ENCODE measurements around the gene CABLES2.

DNA sequence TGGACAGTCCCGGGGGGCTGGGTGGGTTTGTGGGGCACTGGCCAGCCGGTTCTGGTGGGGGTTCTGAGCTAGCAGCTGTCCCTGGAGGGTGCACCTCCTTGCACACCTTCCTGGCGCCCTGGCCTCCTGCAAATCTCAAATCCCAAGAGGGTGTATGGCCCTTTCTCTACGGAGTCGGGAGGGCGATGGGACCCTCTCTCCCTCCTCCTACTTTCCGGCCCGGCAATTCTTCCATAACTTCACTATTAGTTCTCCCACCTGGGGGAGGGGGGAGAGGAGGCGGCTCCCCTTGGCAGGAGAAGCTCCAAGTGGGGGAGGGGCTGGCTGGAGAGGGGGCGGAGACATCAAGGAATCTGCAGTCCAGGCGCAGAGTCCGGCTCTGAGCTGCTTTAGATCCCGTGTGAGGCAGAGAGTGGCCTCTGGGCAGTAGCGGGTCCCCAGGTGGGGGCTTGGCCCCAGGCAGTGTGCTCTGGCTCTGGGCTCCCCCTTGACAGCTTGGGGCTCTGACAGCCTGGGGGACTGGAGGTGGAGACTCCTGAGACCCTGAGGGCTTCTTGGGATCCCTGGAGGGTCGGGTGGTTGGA is 38.6 kb downstream of the CABLES2 start:
- TF ChIP-seq EZH2 (IDR thresholded peaks at IDR 0.05; ENCODE audit: insufficient read depth, poor library complexity, severe bottlenecking), result no peak
- TF ChIP-seq EZH2phosphoT487 (IDR thresholded peaks at IDR 0.05; ENCODE audit: insufficient read depth, low read depth), result no peak

All from GM23248 (cell line).